ENCODE measurements around the gene SSX4B. TPM values are rescaled to one million over a fixed set of nuclear protein-coding genes. Genes with fewer than 3 reads are reported as not detected.
"Not testable (repeated sequence)": the region's sequence is repeated elsewhere in the genome, so short reads cannot be mapped to it uniquely, and the experiment has no call there.

Gene SSX4B
- total RNA-seq, 2 experiments from 2014 or later, result not detected

DNA sequence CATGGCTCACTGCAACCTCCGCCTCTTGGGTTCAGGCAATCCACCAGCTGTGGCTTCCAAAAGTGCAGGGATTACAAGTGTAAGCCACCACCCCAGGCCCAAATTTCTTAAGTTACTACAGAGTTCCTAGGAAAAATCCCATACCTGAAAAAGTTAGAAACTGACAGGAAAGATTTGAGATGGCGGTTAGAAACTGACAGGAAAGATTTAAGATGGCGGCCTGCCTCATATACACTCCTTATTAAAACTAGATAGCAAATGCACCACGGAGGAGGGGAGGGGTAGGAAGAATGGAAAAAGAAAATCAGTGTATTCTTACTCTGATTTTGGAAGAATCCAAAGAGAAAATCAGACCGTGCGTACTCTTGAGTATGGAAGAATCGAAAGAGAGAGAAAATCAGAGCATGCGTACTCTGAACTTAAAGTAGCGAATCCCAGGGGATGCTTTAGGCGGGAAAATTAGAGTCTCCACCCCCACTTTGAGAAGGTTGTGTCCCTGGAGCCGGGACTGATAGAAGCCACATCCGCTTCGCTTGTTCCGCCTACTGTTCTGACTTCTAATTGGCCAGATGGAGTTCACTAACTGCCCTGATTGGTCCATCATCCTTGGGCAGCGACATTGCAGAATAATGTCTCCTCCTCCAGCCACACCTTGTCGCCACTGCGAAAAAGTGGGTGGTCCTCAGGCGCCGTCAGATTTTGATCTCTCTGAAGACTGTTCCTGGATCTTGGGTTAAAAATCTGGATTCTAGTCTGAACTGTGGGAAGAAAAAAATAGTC lies 55.3 kb downstream of the SSX4B start, which contains the start of gene SSX3:
SSX3 (minus strand) TSS at position 389 of the 780 bp plus-strand sequence. CDS start 1,454 bp downstream, outside the sequence.
- POLR2A ChIA-PET, result not testable (repeated sequence)
- CTCF ChIA-PET, result interaction anchor here (0.6 kb wide), 1 partner anchor 135 kb away, joined by 3 read pairs; no protein-coding TSS in a partner anchor

Other genes starting within 250 kb of the SSX4B start
- gene SSX5, start 215.2 kb downstream of the SSX4B start, total RNA-seq, result not detected
- not detected for gene SSX1, start 156.6 kb downstream of the SSX4B start, total RNA-seq
- gene SSX3, start 55.3 kb downstream of the SSX4B start, total RNA-seq, result not detected
- gene SSX4, start 28.4 kb downstream of the SSX4B start, total RNA-seq, result not detected
- gene SLC38A5, start 58.3 kb upstream of the SSX4B start, total RNA-seq, result 100 to 1,000 TPM; 180 to 191 TPM
- 100 to 1,000 TPM; 107 to 109 TPM for gene FTSJ1, start 64.2 kb upstream of the SSX4B start, total RNA-seq
- gene PORCN, start 97.0 kb upstream of the SSX4B start, total RNA-seq, result 10 to 100 TPM; 10.3 to 11.6 TPM
- 100 to 1,000 TPM; 168 TPM for gene EBP, start 109.8 kb upstream of the SSX4B start, total RNA-seq
- 10 to 100 TPM; 12.0 to 12.3 TPM for gene TBC1D25, start 127.8 kb upstream of the SSX4B start, total RNA-seq
- 100 to 1,000 TPM; 216 to 223 TPM for gene RBM3, start 162.5 kb upstream of the SSX4B start, total RNA-seq
- gene WDR13, start 185.5 kb upstream of the SSX4B start, total RNA-seq, result 10 to 100 TPM; 35.0 to 38.2 TPM

All from activated CD8-positive, alpha-beta memory T cell treated with anti-CD3 and anti-CD28 coated beads for 36 hours (primary cell).